HCEC 1CT (cell line): ENCODE measurements around the gene LATS1.
"Not testable (repeated sequence)": the region's sequence is repeated elsewhere in the genome, so short reads cannot be mapped to it uniquely, and the experiment has no call there.

ENCODE experiments used
- DNase-seq: peaks from one replicate; pipeline ENCODE4 v3.0.0-alpha.2; 2017

Gene LATS1

GRCh38 chr6:149727793-149728498, 10.0 kb upstream of the LATS1 start:
- no peak for DNase-seq

GRCh38 chr6:149725785-149726184, 7.9 kb upstream of the LATS1 start:
- DNase-seq = no peak

- peak; percentile 82 for DNase-seq
These were observed 6.0 kb upstream of the LATS1 start for GRCh38 chr6:149723771-149724417.

GRCh38 chr6:149723262-149723661, 5.4 kb upstream of the LATS1 start:
- DNase-seq = no peak

- no peak for DNase-seq
These were observed 1.6 kb upstream of the LATS1 start for GRCh38 chr6:149719531-149719930.

GRCh38 chr6:149717255-149717587, 680 bp downstream of the LATS1 start:
- DNase-seq = no peak

GRCh38 chr6:149716181-149716963, 1.5 kb downstream of the LATS1 start:
- DNase-seq = no peak

GRCh38 chr6:149714442-149714841, 3.5 kb downstream of the LATS1 start:
- no peak for DNase-seq

- no peak for DNase-seq
These were observed 6.2 kb downstream of the LATS1 start for GRCh38 chr6:149711711-149712110.

- no peak for DNase-seq
These were observed 16.2 kb downstream of the LATS1 start for GRCh38 chr6:149701714-149702113.

GRCh38 chr6:149699150-149699549, 18.8 kb downstream of the LATS1 start:
- no peak for DNase-seq

GRCh38 chr6:149698175-149698574, 19.7 kb downstream of the LATS1 start:
- DNase-seq = no peak

- peak; percentile 53 for DNase-seq
These were observed 21.0 kb downstream of the LATS1 start for GRCh38 chr6:149696901-149697300.

- no peak for DNase-seq
These were observed 23.0 kb downstream of the LATS1 start for GRCh38 chr6:149694921-149695320.

GRCh38 chr6:149691201-149691600, 26.7 kb downstream of the LATS1 start:
- no peak for DNase-seq

GRCh38 chr6:149686230-149686629, 31.7 kb downstream of the LATS1 start:
- no peak for DNase-seq

GRCh38 chr6:149683256-149683859, 34.5 kb downstream of the LATS1 start:
- no peak for DNase-seq

- DNase-seq = not testable (repeated sequence)
These were observed 36.1 kb downstream of the LATS1 start for GRCh38 chr6:149681845-149682244.

- no peak for DNase-seq
These were observed 36.7 kb downstream of the LATS1 start for GRCh38 chr6:149681209-149681608.

GRCh38 chr6:149680503-149680902, 37.4 kb downstream of the LATS1 start:
- no peak for DNase-seq

- not testable (repeated sequence) for DNase-seq
These were observed 45.6 kb downstream of the LATS1 start for GRCh38 chr6:149672265-149672664.

- DNase-seq = no peak
These were observed 57.9 kb downstream of the LATS1 start for GRCh38 chr6:149660028-149660427.

GRCh38 chr6:149657441-149657840, 60.5 kb downstream of the LATS1 start:
- no peak for DNase-seq

- no peak for DNase-seq
These were observed 66.8 kb downstream of the LATS1 start for GRCh38 chr6:149651056-149651455.
